Measurements from ENCODE around the gene LRRTM4.
A peak's percentile ranks its signal among the peaks of the same experiment; 100 is the strongest.
"Not testable (repeated sequence)": the region's sequence is repeated elsewhere in the genome, so short reads cannot be mapped to it uniquely, and the experiment has no call there.

Gene LRRTM4

DNA sequence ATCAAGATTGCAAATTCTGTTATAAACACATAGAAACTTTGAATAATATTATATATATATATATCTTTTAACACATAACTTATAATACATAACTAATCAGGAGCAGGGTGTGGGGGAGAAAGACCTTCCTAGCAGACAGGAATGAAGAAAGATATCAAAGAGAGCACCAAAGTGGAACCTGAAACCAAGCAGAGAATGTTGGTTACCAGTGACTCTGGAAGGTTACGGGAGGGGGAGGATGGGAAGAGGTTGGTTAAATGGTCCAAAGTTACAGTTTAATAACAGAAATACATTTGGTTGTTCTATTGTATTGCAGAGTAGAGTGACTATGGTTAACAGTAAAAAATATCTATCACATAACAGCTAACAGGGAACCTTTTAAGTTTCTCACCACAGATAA is 366.7 kb downstream of the LRRTM4 start:
- DNase-seq: no peak

DNA sequence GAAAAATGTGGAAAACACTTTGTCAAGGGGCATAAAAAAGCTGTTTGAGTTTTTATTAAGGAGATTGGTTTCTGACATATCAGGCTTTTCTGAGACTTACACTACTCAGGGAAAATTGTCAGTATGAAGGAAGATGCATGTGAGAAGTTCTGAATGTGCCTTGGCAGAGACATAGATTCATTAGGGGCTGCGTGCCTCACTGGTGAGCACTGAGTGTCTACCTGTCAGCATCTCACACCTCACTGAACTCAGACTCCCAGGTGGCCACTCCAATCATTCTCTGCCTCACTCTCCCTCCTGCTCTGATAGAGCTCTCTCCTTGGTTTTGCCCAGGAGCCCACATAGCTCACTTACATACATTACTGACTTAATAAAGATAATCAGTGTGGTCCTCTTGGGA is 372.6 kb downstream of the LRRTM4 start:
- DNase-seq: no peak

DNA sequence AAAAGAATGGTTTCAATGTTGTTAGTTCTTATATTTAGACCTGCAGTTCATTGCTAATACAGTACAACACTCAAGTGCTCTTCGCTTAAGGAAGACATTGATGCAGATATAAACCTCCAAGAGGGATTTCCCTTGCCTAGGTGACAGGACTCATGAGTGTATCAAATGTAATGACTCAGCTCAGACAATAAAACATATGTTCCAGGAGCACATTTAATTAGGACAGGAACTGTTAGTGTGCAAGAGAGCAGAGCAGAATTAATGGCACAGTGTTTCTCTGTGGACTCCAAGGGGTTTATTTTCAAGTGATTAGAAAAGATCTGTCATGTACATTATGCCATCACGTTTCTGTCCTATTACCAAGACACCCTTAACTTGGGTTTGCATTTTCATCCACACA is 375.0 kb downstream of the LRRTM4 start:
- DNase-seq: peak; percentile 27

DNA sequence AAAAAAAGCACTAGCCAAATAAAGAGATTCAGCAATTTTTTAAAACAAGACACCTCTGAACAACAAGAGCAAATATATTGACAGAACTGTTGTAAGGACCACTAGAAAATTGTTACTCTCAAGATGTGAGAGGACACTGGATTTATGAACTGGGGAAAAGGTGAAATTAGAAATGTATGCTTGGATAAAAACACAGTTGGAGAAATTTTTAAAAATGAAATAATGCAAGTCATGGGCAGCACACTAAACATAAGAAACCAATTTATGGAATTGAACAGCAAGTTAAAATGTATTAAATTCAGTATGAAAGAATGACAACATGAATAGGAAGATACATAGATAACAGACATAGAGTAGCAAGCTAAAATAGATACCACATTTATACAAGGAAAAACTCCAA is 377.4 kb downstream of the LRRTM4 start:
- DNase-seq: no peak

GRCh38 chr2:77142141-77142540 is 380.0 kb downstream of the LRRTM4 start:
- DNase-seq: no peak

DNA sequence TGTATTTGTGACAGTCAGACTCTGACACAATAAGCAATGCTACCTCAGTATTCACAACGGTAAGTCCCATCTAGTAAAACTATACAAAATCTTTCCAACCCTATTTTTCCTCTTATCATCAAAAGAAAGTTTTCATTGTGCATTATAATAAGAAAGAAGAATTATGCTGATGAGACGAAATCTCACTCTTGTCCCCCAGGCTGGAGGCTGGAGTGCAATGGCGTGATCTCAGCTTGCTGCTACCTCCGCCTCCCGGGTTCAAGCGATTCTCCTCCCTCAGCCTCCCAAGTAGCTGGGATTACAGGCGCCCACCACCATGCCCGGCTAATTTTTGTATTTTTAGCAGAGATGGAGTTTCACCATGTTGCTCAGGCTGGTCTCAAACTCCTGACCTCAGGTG is 393.7 kb downstream of the LRRTM4 start:
- not testable (repeated sequence) for DNase-seq

DNA sequence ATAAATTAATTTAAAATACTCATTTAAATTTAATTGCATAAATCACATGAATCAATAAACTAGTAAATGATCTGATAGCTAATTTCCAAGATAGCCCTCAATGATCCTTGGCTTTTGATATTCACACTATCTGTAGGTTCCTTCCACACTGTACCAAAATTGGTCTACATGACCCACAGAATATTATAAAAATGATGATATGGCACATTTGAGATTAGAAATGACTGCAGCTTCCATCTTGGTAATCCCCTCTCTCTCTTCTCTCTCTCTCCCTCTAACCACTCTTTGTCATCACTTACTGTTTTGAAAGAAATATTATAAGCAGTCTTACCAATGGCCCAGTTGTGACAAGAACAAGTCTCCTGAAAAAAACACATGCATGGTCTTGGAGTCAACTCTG is 394.8 kb downstream of the LRRTM4 start:
- DNase-seq: no peak

DNA sequence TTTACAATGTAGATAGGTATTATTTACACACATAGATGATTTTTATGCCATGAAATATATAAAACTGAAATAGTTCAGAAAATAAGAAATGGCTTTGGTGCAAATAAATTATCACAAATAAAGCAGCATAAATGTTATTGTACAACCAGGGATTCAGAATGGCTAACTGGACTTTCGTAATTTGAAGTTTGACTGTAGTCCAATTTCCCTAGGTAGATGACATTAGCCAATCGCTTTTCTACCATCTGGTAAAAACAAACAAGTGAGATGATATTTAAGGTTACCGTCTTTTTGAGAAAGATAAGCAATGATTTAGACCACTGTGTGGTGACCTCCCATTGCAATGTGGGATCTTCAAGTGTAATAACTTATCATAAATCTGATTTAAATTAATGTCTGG is 400.7 kb downstream of the LRRTM4 start:
- DNase-seq: no peak

GRCh38 chr2:77119333-77119732 is 402.8 kb downstream of the LRRTM4 start:
- no peak for DNase-seq

GRCh38 chr2:77108915-77109314 is 413.3 kb downstream of the LRRTM4 start:
- DNase-seq: no peak

DNA sequence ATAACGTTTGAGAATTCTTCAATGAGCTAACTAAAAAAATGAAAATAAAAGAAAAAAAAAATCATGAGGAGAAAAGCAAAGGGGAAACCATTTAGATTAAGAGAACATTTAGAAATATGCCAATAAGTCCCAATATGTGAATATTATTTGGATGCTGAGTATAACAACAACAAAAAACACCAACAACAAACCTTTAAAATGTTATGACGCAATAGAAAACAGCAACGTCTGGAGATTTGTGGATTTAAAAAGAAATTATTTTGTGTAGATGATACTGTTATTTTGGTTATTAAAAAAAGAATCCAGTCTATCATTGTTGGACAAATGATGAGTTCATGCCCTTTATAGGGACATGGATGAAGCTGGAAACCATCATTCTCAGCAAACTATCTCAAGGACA is 417.2 kb downstream of the LRRTM4 start:
- DNase-seq: no peak

DNA sequence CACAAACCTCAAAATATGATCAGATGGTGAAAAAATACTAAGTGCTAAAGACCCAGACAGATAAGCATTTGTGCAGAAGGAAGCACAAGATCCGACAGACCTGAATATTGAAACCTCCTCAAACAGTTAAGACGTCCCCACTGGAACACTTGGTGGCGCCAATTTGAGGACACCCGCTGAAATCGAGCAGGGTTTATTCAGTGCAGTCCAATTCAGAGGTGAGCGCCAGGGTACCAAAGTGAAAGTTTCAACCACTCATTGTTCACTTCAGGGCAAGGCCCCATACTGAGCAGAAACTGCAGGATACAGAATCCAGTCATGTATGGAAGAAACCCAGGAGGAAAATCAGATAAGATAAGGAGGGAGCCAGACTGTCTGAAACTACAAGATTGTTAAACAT is 417.6 kb downstream of the LRRTM4 start:
- no peak for DNase-seq

DNA sequence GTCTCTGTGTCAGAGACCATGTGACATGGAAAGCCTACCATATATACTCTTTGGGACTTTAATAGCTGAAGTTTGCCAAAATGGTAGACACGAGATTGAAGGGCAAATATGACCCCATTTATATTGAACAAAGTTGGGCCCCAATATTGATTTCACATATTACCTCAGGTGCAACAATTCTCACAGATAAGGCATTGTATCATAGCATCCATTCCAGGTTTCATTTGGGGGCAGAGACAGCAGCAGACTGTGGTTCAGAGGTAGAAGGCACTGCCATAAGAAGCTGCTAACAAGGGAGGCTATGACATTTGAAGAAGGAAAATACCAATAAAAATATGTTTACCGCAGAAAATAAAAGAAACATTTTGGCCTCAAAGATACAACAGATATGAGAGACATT is 419.2 kb downstream of the LRRTM4 start:
- no peak for DNase-seq

DNA sequence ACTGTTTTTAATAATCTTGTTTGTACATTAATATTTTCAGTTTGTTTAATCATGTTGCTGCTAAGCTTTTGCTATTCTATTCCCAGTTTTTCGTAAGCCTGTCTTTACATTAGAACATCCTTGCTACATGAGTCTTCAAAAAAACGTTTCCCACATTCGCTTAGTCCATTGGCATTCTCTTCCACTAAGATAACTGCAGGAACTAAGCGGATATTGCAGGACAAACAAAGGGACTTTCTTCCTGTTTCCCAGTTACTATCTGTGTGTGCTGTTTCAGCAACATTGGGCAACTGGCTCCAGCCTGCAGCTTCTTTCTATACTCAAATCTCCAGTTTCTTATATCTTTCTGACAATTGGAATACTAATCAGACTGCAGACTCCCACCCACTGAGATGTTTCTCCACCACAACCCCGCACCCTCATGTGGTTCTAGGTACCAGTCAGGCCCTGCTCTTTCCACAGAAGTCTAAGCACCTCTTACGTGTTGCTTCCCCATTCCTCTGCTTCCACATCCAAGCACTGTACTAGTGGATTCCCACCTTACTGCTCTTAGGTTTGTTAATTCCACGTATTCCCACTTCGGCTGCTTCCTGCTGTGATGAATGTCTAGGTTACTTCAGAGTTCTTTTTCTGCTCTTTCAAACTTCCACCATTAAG is 420.3 kb downstream of the LRRTM4 start:
- no peak for DNase-seq

DNA sequence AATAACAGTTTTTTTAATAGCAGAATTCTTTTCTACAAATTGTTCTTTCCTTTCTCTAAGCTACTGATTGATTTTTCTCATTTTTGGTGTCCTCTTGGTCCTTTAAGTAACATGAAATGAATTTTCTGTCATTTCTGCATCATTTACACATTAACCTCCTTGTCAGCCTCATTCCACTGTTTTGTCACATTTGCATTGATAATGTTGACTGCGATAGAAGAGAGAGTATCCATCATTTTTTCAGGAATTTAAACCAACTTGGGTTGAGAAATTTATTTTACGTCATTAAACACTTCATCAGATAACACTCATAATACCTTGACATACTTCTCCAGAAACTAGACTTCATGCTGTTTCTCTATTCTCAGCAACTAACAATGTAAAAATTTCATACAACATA is 422.2 kb downstream of the LRRTM4 start:
- DNase-seq: no peak

DNA sequence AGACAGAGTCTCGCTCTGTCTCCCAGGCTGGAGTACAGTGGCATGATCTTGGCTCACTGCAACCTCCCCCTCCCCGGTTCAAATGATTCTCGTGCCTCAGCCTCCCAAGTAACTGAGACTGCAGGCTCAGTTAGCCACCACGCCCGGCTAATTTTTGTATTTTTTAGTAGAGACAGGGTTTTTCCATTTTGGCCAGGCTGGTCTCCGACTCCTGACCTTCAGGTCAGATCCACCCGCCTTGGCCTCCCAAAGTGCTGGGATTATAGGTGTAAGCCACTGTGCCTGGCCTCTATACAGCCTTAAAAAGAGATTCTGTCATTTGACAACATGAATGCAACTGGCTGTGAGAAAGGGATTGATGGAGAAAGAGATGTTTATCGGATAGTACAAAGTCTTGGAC is 426.7 kb downstream of the LRRTM4 start:
- not testable (repeated sequence) for DNase-seq

DNA sequence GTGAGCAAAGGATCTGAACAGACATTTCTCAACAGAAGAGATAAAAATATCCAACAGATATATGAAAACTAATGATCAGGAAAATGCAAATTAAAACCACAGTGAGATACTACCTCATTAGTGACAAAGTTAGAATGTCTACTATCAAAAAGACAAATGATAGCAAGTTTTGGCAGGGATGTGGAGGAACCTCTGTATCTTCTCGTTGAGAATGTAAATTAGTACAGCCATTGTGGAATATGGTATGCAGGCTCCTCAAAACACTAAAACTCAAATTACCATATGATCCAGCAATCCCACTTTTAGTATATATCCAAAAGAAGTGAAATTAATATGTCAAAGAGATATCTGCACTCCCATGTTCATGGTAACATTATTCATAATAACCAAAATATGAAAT is 427.1 kb downstream of the LRRTM4 start:
- DNase-seq: no peak

- not testable (repeated sequence) for DNase-seq
These were observed 433.8 kb downstream of the LRRTM4 start for GRCh38 chr2:77088424-77088823.

- DNase-seq: peak; percentile 43
These were observed 434.2 kb downstream of the LRRTM4 start for GRCh38 chr2:77087987-77088414.

DNA sequence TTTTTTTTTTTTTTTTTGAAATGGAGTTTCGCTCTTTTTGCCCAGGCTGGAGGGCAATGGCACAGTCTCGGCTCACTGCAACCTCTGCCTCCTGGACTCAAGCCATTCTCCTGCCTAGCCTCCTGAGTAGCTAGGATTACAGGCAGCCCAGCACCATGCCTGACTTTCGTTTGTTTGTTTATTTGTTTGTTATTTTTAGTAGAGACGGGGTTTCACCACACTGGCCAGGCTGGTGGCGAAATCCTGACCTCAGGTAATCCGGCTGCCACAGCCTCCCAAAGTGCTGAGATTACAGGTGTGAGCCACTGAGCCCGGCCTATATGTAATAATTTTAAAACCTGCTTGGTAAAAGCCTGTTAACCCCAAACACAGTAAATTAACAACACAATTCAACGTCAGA is 435.7 kb downstream of the LRRTM4 start:
- DNase-seq: no peak

- DNase-seq: no peak
These were observed 436.1 kb downstream of the LRRTM4 start for GRCh38 chr2:77086051-77086450.

GRCh38 chr2:77085561-77085960 is 436.6 kb downstream of the LRRTM4 start:
- no peak for DNase-seq

DNA sequence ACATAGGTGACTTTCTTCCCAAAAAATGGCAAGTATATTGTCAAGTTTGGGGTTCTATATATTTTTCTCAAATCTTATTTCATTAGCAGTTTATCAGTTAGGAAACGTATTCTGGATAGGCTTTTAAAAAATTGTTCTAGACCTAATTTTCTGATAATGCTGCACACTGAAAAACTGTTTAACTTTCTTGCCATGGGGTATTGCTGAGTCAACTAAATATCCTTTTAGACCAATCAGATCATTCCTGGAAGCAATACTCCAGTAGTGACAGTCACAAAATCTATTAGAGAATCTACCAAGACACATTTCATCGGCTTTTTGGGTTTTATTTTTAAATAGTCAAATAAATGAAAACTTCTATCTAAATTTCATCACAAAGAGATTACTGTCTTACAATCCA is 440.6 kb downstream of the LRRTM4 start:
- DNase-seq: no peak

DNA sequence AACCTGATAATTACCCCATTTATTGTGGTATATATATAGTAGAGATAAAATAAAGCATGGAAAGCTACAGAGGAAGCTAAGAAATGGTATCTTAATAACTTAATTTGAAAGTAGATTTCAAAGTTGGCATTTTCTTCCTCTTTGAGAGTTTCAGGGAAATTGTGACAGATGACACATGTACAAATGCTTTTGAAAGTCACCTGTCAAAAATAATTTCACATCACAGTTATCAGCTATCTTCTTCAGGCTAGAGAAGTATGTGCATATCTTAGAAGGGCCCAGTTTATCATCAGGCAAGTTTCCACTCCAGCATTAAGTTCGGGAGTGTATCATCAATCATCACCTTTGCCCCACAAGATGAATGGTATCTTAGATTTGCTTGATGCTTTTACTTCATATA is 457.9 kb downstream of the LRRTM4 start:
- DNase-seq: no peak

- no peak for DNase-seq
These were observed 467.2 kb downstream of the LRRTM4 start for GRCh38 chr2:77054938-77055337.

DNA sequence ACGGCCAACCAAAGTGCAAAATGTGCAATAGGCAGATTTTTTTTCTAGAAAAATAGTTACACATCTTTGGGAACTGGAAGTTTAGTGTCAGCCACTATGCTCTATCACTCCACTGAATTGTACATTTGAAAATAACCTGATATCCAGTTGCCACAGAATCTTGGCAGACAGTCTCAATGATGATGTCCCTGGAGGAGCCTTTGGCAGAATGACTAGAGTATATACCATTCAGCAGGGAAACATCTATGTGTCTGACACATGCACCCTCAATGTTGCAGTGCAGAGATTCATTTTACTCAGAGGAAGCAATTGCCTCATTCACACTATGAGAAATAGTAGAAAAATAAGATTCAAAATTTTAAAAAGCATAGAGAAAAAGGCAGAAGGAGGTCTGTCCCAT is 475.8 kb downstream of the LRRTM4 start:
- DNase-seq: no peak
